BLaER1 treated with 17β-estradiol and CSF1 and Interleukin-3, amounts not matched to agents 10 nM and 100 nM (cell line): ENCODE measurements around the gene SAP30BP.

Experiments used
- H3K27ac ChIP-seq, 11 experiments: shearing (Covaris generic); formaldehyde crosslinking; 2 replicates each; pipeline ENCODE4 v1.8.1; 2022
- H3K27me3 ChIP-seq, 11 experiments: shearing (Covaris generic); formaldehyde crosslinking; 2 replicates each; pipeline ENCODE4 v1.8.1; 2022
- H3K36me3 ChIP-seq, 11 experiments: shearing (Covaris generic); formaldehyde crosslinking; 2 replicates each; pipeline ENCODE4 v1.8.1; 2022
- H3K4me1 ChIP-seq, 10 experiments: shearing (Covaris generic); formaldehyde crosslinking; 2 replicates each; pipeline ENCODE4 v1.8.1; 2022
- H3K4me2 ChIP-seq, 11 experiments: shearing (Covaris generic); formaldehyde crosslinking; 2 replicates each; pipeline ENCODE4 v1.8.1; 2022
- H3K4me3 ChIP-seq, 10 experiments: shearing (Covaris generic); formaldehyde crosslinking; 2 replicates each; pipeline ENCODE4 v1.8.1; 2022
- H3K9ac ChIP-seq, 11 experiments: shearing (Covaris generic); formaldehyde crosslinking; 2 replicates each; pipeline ENCODE4 v1.8.1; 2022
- H3K9me3 ChIP-seq, 11 experiments: shearing (Covaris generic); formaldehyde crosslinking; replicated peaks in 1 of 11; 2 replicates each; pipeline ENCODE4 v1.8.1; 2022
- H4K20me1 ChIP-seq, 11 experiments: shearing (Covaris generic); formaldehyde crosslinking; 2 replicates each; pipeline ENCODE4 v1.8.1; 2022
- Cebpa-rat ChIP-seq, 11 experiments: shearing (Covaris generic); IDR thresholded peaks; 2 replicates each; pipeline ENCODE4 v1.8.1; 2022

SAP30BP gene

DNA sequence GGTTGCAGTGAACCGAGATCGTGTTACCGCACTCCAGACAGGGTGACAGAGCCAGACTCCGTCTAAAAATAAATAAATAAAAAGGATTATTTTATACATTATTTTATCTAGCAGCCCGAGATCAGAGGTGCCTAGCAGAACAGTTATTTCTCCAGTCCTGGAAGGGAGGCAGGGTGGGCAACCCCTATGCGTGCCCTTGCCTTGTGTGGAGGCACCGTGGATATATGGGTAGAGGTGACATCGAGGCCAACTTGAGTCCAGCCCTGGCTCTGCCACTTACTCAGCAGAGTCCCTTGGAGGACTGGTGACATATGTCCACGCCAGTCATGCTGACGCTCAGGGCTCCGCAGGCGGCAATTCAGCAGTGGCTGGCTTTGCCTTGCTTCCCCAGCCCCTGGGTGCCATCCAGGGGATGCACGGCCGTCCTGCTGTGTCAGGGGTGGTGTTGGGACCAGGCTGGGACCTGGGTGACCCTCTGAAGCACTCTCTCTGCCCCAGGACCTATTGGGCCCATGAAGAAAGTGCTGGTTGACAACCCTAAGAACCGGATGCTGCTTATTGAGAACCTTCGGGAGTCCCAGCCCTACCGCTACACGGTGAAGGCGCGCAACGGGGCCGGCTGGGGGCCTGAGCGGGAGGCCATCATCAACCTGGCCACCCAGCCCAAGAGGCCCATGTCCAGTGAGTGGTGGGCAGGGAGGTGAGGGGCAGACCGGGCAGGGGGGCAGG is 84.7 kb downstream of the SAP30BP start:
- no peaks in the 10 kb centered on the region for H4K20me1 ChIP-seq
- H3K4me1 ChIP-seq: peaks cover 46 to 63% (median 59%) of the 10 kb centered on the region in 10 experiments
- peaks cover 0 to under 1% (median 0%) of the 10 kb centered on the region in 11 experiments; a peak in 1 of 22 replicates for H3K36me3 ChIP-seq
- H3K9ac ChIP-seq: no peak overlapping the region
- H3K9me3 ChIP-seq: no peaks in the 10 kb centered on the region
- H3K27me3 ChIP-seq: no peaks in the 10 kb centered on the region
- H3K4me2 ChIP-seq: no peak overlapping the region
- H3K4me3 ChIP-seq: no peak overlapping the region
- TF ChIP-seq Cebpa-rat (IDR thresholded peaks at IDR 0.05): no peak
- H3K27ac ChIP-seq: no peak overlapping the region

DNA sequence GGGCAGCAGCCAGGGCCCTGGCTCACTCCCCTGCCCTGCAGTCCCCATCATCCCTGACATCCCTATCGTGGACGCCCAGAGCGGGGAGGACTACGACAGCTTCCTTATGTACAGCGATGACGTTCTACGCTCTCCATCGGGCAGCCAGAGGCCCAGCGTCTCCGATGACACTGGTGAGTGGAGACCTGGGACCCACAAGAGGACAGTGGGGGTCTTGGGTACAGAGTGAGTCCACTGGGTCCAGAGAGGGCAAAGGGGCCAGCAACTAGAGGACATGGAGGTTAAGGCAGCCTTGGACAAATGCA is 85.2 kb downstream of the SAP30BP start:
- no peak overlapping the region for H3K4me3 ChIP-seq

DNA sequence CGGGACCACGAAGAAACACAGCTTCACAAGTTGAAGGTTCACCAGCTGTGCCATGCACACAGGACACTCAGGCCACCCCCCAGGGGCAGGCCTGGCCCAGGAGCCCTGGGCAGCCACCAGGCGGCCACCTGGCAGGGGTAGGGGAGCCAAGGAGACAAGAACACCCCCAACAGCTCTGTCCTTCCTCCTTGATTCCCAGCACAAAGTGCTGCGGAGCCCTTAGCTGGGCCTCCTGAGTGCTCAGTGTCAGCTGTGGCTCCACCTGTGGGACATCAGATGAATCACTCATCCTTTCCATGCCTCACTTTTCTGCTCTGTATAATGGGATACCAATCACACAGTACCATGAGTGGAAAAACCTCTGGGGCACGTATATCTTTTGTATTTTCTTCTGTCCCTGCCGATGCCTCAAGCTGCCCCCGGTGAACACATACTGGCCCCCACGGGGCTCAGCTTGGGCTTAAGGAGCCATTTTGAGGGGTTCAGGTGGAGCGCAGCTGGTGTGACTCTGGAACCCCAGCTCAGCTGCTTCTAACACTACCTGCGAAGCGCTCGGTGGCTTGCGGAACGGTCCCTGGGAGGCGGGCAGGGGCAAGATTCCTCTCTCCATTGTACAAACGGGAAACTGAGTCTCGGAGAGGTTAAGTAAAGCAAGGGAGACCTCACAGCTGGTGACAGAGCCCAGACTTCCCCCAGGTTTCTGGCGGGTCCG is 85.8 kb downstream of the SAP30BP start:
- TF ChIP-seq Cebpa-rat (IDR thresholded peaks at IDR 0.05): no peak
- peak overlapping the region; percentile 73 to 97 (median 91) for H3K4me2 ChIP-seq
- peaks cover 2 to 12% (median 6%) of the 10 kb centered on the region in 11 experiments; a peak in 15 of 22 replicates for H3K36me3 ChIP-seq

More for the DNA sequence above, 85.2 kb downstream of the SAP30BP start:
- Histone ChIP-seq H3K36me3 (peaks cover 0 to 6% (median under 1%) of the 10 kb centered on the region in 11 experiments; a peak in 7 of 22 replicates), H3K4me2 (0 out of 22 replicates have a peak overlapping the region, but pooled peaks of 1 of the 11 experiments have one; percentile 5), H3K27me3 (no peaks in the 10 kb centered on the region), H4K20me1 (no peaks in the 10 kb centered on the region), H3K4me1 (peaks cover 47 to 59% (median 57%) of the 10 kb centered on the region in 10 experiments), H3K9me3 (no peaks in the 10 kb centered on the region), H3K27ac (no peak overlapping the region), H3K9ac (no peak overlapping the region)
- TF ChIP-seq Cebpa-rat (IDR thresholded peaks at IDR 0.05): no peak

DNA sequence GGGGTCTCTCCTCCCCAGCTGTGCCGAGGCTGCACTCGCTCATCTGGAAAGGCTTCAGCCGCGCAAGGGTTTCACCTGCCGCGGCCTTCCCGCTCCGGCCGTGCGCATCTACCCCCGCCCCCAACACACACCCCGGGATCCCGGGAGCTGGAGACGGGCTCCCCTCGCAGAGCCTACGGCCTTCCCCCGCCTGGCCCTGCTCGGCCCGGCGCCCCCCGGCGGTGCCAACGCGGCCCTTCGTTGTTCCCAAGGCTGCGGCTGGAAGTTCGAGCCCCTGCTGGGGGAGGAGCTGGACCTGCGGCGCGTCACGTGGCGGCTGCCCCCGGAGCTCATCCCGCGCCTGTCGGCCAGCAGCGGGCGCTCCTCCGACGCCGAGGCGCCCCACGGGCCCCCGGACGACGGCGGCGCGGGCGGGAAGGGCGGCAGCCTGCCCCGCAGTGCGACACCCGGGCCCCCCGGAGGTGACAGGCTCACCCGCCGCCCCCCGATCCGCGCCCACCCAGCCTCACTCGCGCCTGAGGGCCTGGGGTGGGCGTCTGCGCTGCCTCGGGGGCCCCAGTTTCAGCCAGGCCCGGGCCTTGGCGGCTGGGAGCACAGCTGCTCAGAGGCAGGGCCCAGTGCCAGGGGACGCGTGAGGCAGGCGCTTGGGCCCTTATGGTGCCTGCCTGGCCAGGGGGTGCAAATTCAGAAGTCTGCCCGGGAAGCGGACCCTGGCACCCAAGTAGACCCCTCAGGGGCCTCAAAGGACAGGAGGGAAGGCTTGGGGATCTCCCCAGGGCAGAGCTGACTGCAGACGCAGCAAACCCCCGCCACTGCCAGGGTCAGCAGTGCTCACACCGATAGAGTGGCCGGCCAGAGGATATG is 86.6 kb downstream of the SAP30BP start:
- peak overlapping the region; percentile 50 to 88 (median 80); a peak in 21 of 22 replicates for H3K27ac ChIP-seq
- H3K9ac ChIP-seq: peak overlapping the region; percentile 70 to 85 (median 82)
- H3K4me2 ChIP-seq: peak overlapping the region; percentile 73 to 97 (median 91)

More for the DNA sequence above, 85.8 kb downstream of the SAP30BP start:
- Histone ChIP-seq H3K4me1 (peaks cover 43 to 55% (median 52%) of the 10 kb centered on the region in 10 experiments), H3K9me3 (no peaks in the 10 kb centered on the region), H3K27me3 (no peaks in the 10 kb centered on the region), H3K9ac (peak overlapping the region; percentile 70 to 85 (median 82)), H3K4me3 (peak overlapping the region; percentile 53 to 70 (median 58)), H4K20me1 (no peaks in the 10 kb centered on the region), H3K27ac (peak overlapping the region; percentile 50 to 88 (median 80); a peak in 21 of 22 replicates)

DNA sequence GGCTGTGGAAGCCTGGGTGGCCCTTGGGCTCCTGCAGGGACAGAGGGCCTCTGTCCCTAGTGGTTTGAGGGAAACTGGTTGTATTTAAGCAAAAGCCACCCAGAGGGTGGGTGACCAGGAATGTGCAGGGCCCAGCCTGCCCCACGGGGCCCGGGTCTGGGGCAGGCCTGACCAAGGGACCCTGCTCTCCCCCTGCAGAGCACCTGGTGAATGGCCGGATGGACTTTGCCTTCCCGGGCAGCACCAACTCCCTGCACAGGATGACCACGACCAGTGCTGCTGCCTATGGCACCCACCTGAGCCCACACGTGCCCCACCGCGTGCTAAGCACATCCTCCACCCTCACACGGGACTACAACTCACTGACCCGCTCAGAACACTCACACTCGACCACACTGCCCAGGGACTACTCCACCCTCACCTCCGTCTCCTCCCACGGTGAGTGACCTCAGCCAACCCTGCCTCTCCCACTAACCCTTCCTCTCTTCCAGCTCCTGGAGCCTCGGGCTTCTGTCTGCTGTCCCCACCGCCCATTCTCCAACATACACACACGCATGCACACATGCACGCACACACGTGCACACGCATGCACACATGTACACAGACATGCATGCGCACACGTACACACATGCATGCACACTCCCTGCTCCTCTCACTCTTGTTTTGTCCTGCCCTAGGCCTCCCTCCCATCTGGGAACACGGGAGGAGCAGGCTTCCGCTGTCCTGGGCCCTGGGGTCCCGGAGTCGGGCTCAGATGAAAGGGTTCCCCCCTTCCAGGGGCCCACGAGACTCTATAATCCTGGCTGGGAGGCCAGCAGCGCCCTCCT is 87.5 kb downstream of the SAP30BP start:
- H3K27me3 ChIP-seq: no peaks in the 10 kb centered on the region
- no peaks in the 10 kb centered on the region for H3K9me3 ChIP-seq
- no peaks in the 10 kb centered on the region for H4K20me1 ChIP-seq
- peak overlapping the region in 3 of 10 experiments; percentile 60 to 70 (median 61); a peak in 7 of 20 replicates for H3K4me3 ChIP-seq
- peaks cover 40 to 50% (median 45%) of the 10 kb centered on the region in 10 experiments for H3K4me1 ChIP-seq
- TF ChIP-seq Cebpa-rat (IDR thresholded peaks at IDR 0.05): no peak
- peak overlapping the region; percentile 73 to 97 (median 91) for H3K4me2 ChIP-seq
- H3K36me3 ChIP-seq: peaks cover 8 to 23% (median 11%) of the 10 kb centered on the region in 11 experiments; a peak in 16 of 22 replicates
- peak overlapping the region; percentile 50 to 88 (median 80); a peak in 20 of 22 replicates for H3K27ac ChIP-seq
- peak overlapping the region; percentile 70 to 85 (median 82) for H3K9ac ChIP-seq

More for the DNA sequence above, 86.6 kb downstream of the SAP30BP start:
- Histone ChIP-seq H3K27me3 (no peaks in the 10 kb centered on the region), H3K36me3 (peaks cover 8 to 19% (median 11%) of the 10 kb centered on the region in 11 experiments; a peak in 16 of 22 replicates), H3K4me1 (peaks cover 43 to 55% (median 51%) of the 10 kb centered on the region in 10 experiments), H4K20me1 (no peaks in the 10 kb centered on the region), H3K9me3 (no peaks in the 10 kb centered on the region), H3K4me3 (peak overlapping the region; percentile 53 to 70 (median 58))
- TF ChIP-seq Cebpa-rat (IDR thresholded peaks at IDR 0.05): no peak

DNA sequence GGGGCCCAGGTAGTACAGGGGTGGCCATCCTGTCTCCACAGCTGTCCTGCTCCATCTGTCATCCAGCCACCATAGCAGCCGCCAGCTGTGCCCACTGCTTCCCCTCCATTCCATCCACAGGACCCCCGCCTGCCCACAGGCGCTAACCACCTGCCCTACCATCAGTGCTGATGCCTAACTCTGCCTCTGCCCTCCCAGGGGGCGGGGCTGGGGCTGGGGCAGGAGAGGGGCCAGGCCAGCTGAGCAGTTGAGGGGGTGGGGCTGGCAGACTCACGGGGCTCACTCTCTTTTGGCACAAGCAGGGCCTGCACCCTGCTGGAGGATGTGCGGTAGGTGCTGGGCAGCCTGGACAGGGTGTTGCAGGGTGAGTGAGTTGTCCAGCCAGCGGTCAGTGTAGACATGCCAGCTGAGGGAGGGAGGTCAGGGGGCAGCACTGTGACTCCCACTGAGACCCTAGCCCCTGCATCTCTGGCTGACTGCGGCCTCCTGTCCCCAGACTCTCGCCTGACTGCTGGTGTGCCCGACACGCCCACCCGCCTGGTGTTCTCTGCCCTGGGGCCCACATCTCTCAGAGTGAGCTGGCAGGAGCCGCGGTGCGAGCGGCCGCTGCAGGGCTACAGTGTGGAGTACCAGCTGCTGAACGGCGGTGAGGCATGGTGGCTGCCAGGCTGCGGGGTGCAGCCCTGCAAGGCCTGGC is 88.2 kb downstream of the SAP30BP start:
- Histone ChIP-seq H3K4me2 (peak overlapping the region; percentile 73 to 97 (median 91)), H3K27ac (peak overlapping the region in 8 of 11 experiments; percentile 19 to 72 (median 49); a peak in 14 of 22 replicates), H3K4me3 (no peak overlapping the region), H3K27me3 (no peaks in the 10 kb centered on the region), H3K4me1 (peaks cover 34 to 42% (median 39%) of the 10 kb centered on the region in 10 experiments), H4K20me1 (no peaks in the 10 kb centered on the region), H3K36me3 (peaks cover 8 to 24% (median 12%) of the 10 kb centered on the region in 11 experiments; a peak in 16 of 22 replicates), H3K9ac (peak overlapping the region in 10 of 11 experiments; percentile 33 to 81 (median 48); a peak in 18 of 22 replicates), H3K9me3 (no peaks in the 10 kb centered on the region)
- no peak for TF ChIP-seq Cebpa-rat (IDR thresholded peaks at IDR 0.05)

DNA sequence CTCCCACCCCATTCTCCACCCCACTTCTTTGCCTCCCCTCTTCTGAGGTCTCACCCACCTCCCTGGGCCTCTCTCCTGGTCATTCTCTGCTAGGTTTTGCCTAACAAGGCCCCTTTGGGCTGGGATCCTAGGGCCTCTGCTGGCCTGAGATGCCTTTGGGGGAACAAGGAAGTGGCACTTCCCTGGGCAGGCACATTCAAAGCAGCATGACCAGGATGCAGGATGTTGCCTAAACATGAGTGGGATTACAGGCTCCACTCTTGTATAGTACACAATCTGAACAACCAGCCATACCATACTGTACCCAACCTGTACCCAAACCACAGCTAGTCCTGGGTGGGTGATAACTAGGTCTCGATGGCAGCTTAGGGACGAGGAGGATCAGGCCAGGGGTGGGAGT is 88.9 kb downstream of the SAP30BP start:
- Histone ChIP-seq H3K4me2 (peak overlapping the region; percentile 54 to 97 (median 91)), H3K4me1 (peaks cover 34 to 42% (median 39%) of the 10 kb centered on the region in 10 experiments), H4K20me1 (no peaks in the 10 kb centered on the region), H3K9me3 (no peaks in the 10 kb centered on the region), H3K27ac (peak overlapping the region in 9 of 11 experiments; percentile 19 to 72 (median 46); a peak in 15 of 22 replicates), H3K4me3 (no peak overlapping the region), H3K9ac (peak overlapping the region; percentile 19 to 53 (median 40); a peak in 18 of 22 replicates), H3K27me3 (no peaks in the 10 kb centered on the region), H3K36me3 (peaks cover 8 to 24% (median 12%) of the 10 kb centered on the region in 11 experiments; a peak in 16 of 22 replicates)
- TF ChIP-seq Cebpa-rat (IDR thresholded peaks at IDR 0.05): no peak
